Thyroid gland (tissue), 4 donors: ENCODE measurements around the gene HDAC9.

Source experiments
- POLR2A ChIP-seq, 2 donors: fragments of 450-650 bp; IDR thresholded peaks; one replicate each; pipeline ENCODE4 v1.6.1; 2017; ENCODE audit warnings: antibody characterized with exemption in 2 of 2, mild to moderate bottlenecking in 2 of 2, moderate library complexity in 1 of 2
- TF ChIP-seq, protein P1 (sequence below), 6 experiments: fragments of 200-600 bp in 3 of 6; fragments of 450-650 bp in 3 of 6; sonication (generic) in 3 of 6; IDR thresholded peaks; one replicate each; pipeline ENCODE4 v1.5.1; 2016 to 2019; ENCODE audit warnings: antibody characterized with exemption in 6 of 6, mild to moderate bottlenecking in 2 of 6, inconsistent platforms in 1 of 6, moderate library complexity in 1 of 6

DNA sequence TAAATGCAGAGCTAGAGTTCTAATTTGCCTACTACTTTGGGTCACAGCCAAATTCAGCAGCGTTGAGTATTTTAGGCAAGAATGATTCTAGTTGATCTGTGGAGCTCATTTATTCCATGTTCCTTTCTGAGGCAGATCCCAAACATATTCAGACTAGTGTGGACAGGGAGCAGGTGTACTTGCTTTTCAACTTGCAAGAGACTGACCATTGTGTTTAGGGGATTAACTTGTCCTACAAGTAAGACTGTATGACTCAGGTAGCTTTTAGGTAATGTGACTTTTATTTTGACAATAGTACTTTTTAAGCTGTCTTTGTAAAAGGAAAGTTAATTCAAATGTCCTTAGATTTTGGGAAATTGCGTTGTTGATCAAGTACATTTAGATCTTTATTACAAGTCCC is 336.4 kb downstream of the HDAC9 start:
- TF ChIP-seq, protein P1, sequence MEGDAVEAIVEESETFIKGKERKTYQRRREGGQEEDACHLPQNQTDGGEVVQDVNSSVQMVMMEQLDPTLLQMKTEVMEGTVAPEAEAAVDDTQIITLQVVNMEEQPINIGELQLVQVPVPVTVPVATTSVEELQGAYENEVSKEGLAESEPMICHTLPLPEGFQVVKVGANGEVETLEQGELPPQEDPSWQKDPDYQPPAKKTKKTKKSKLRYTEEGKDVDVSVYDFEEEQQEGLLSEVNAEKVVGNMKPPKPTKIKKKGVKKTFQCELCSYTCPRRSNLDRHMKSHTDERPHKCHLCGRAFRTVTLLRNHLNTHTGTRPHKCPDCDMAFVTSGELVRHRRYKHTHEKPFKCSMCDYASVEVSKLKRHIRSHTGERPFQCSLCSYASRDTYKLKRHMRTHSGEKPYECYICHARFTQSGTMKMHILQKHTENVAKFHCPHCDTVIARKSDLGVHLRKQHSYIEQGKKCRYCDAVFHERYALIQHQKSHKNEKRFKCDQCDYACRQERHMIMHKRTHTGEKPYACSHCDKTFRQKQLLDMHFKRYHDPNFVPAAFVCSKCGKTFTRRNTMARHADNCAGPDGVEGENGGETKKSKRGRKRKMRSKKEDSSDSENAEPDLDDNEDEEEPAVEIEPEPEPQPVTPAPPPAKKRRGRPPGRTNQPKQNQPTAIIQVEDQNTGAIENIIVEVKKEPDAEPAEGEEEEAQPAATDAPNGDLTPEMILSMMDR (IDR thresholded peaks at IDR 0.05), result no peak
- no peak for TF ChIP-seq POLR2A (IDR thresholded peaks at IDR 0.05)
